Lower leg skin (tissue), 3 donors: ENCODE data around the gene FA2H.

ENCODE experiments used
- POLR2A ChIP-seq, 2 donors: fragments of 450-650 bp; IDR thresholded peaks; one replicate each; pipeline ENCODE4 v1.6.1; 2016 to 2017; ENCODE audit warnings: antibody characterized with exemption in 2 of 2, mild to moderate bottlenecking in 1 of 2, moderate library complexity in 1 of 2
- TF ChIP-seq, protein P1 (sequence below), 3 donors: fragments of 450-650 bp; IDR thresholded peaks; one replicate each; pipeline ENCODE4 v1.5.1; 2016; ENCODE audit warnings: antibody characterized with exemption in 3 of 3, mild to moderate bottlenecking in 3 of 3, moderate library complexity in 2 of 3

DNA sequence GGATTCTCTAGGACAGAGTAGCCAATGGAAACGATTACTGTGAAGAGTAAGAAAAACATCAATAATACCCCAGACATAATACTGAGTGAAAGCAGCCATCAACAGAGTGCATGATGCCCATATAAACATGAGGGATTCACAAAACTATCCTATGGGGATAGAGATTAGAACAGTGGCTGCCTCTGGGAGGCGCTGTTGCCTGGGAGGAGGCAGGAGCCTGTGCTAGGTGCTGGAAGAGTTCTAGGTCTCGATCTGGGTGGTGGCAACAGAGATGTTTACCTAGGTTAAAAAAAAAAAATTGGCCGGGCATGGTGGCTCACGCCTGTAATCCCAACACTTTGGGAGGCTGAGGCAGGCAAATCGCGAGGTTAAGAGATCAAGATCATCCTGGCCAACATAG is 7.9 kb downstream of the FA2H start:
- TF ChIP-seq, protein P1, sequence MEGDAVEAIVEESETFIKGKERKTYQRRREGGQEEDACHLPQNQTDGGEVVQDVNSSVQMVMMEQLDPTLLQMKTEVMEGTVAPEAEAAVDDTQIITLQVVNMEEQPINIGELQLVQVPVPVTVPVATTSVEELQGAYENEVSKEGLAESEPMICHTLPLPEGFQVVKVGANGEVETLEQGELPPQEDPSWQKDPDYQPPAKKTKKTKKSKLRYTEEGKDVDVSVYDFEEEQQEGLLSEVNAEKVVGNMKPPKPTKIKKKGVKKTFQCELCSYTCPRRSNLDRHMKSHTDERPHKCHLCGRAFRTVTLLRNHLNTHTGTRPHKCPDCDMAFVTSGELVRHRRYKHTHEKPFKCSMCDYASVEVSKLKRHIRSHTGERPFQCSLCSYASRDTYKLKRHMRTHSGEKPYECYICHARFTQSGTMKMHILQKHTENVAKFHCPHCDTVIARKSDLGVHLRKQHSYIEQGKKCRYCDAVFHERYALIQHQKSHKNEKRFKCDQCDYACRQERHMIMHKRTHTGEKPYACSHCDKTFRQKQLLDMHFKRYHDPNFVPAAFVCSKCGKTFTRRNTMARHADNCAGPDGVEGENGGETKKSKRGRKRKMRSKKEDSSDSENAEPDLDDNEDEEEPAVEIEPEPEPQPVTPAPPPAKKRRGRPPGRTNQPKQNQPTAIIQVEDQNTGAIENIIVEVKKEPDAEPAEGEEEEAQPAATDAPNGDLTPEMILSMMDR (IDR thresholded peaks at IDR 0.05), result no peak
- no peak for TF ChIP-seq POLR2A (IDR thresholded peaks at IDR 0.05)
